NB4 (cell line): ENCODE measurements around the gene FRMD5.
"Not testable (repeated sequence)": the region's sequence is repeated elsewhere in the genome, so short reads cannot be mapped to it uniquely, and the experiment has no call there.

Experiments used
- CTCF ChIP-seq: IDR thresholded peaks from one replicate; pipeline ENCODE4 v1.5.1; 2012; ENCODE audit warnings: low read depth, low read length
- POLR2A ChIP-seq: IDR thresholded peaks from 2 replicates; pipeline ENCODE4 v1.6.1; 2011; ENCODE audit warnings: mild to moderate bottlenecking; ENCODE audit not compliant: insufficient read length; ENCODE audit errors: extremely low read depth

GRCh38 chr15:43825305-43825704, 369.8 kb downstream of the FRMD5 start:
- not testable (repeated sequence) for TF ChIP-seq CTCF, POLR2A
